ENCODE data around the gene SGMS2. TPM values are rescaled to one million over a fixed set of nuclear protein-coding genes. Genes with fewer than 3 reads are reported as not detected.
A peak's percentile ranks its signal among the peaks of the same experiment; 100 is the strongest.

Gene SGMS2
- total and polyA plus RNA-seq, 2 donors from 2014 or later: 5.3 to 67.7 TPM

- DNase-seq: no peak
- intact Hi-C loops (cut with DNase I): no loop called here
Measured at GRCh38 chr4:107823870-107824349, 822 bp upstream of the SGMS2 start.

GRCh38 chr4:107825072-107825824 is 516 bp downstream of the SGMS2 start:
- H3K27me3 ChIP-seq (ENCODE audit: control insufficient read depth, insufficient read depth, low read length): no peaks in the 10 kb centered on the region
- peaks cover 0 to 5% (median 4%) of the 10 kb centered on the region in 3 donors for H3K4me1 ChIP-seq (ENCODE audit: control insufficient read depth in 2 of 3, insufficient read depth in 2 of 3, low read depth in 1 of 3, low read length in 3 of 3)
- peak overlapping the region; percentile 59 to 64 (median 63) for H3K9ac ChIP-seq (ENCODE audit: low read length in 3 of 3)
- FAIRE-seq: no peak
- peak; percentile 39 to 87 (median 74) for DNase-seq
- no peaks in the 10 kb centered on the region for H3K9me3 ChIP-seq (ENCODE audit: control insufficient read depth in 2 of 3, insufficient read depth in 1 of 3, low read length in 3 of 3)
- TF ChIP-seq CTCF (IDR thresholded peaks at IDR 0.05; ENCODE audit: borderline replicate concordance, extremely low read depth, insufficient read depth): no peak
- peak overlapping the region; percentile 61 to 89 (median 69) for H3K4me3 ChIP-seq (ENCODE audit: low read length in 3 of 3)
- no peaks in the 10 kb centered on the region for H3K36me3 ChIP-seq (ENCODE audit: control insufficient read depth in 2 of 3, insufficient read depth in 3 of 3, low read length in 3 of 3)
- intact Hi-C loops (cut with DNase I): no loop called here
- peak overlapping the region; percentile 88 to 92 for H3K27ac ChIP-seq (ENCODE audit: low read depth in 2 of 2, low read length in 2 of 2)

More at GRCh38 chr4:107823870-107824349, 822 bp upstream of the SGMS2 start:
- peak overlapping the region; percentile 88 to 92 for H3K27ac ChIP-seq (ENCODE audit: low read depth in 2 of 2, low read length in 2 of 2)
- H3K27me3 ChIP-seq (ENCODE audit: control insufficient read depth, insufficient read depth, low read length): no peaks in the 10 kb centered on the region
- H3K4me1 ChIP-seq (ENCODE audit: control insufficient read depth in 2 of 3, insufficient read depth in 2 of 3, low read depth in 1 of 3, low read length in 3 of 3): peaks cover 0 to 5% (median 4%) of the 10 kb centered on the region in 3 donors
- peak overlapping the region; percentile 48 to 77 (median 61) for H3K4me3 ChIP-seq (ENCODE audit: low read length in 3 of 3)
- H3K9ac ChIP-seq (ENCODE audit: low read length in 3 of 3): peak overlapping the region; percentile 16 to 74 (median 72)
- no peaks in the 10 kb centered on the region for H3K36me3 ChIP-seq (ENCODE audit: control insufficient read depth in 2 of 3, insufficient read depth in 3 of 3, low read length in 3 of 3)
- TF ChIP-seq CTCF (IDR thresholded peaks at IDR 0.05; ENCODE audit: borderline replicate concordance, extremely low read depth, insufficient read depth): no peak
- no peak for FAIRE-seq
- H3K9me3 ChIP-seq (ENCODE audit: control insufficient read depth in 2 of 3, insufficient read depth in 1 of 3, low read length in 3 of 3): no peaks in the 10 kb centered on the region

GRCh38 chr4:107826421-107826980 is 1.8 kb downstream of the SGMS2 start:
- TF ChIP-seq CTCF (IDR thresholded peaks at IDR 0.05; ENCODE audit: borderline replicate concordance, extremely low read depth, insufficient read depth): no peak
- H3K4me3 ChIP-seq (ENCODE audit: low read length in 3 of 3): peak overlapping the region; percentile 45 to 89 (median 61)
- H3K9ac ChIP-seq (ENCODE audit: low read length in 3 of 3): peak overlapping the region in 2 of 3 donors; percentile 27 to 59
- no peaks in the 10 kb centered on the region for H3K9me3 ChIP-seq (ENCODE audit: control insufficient read depth in 2 of 3, insufficient read depth in 1 of 3, low read length in 3 of 3)
- intact Hi-C loops (cut with DNase I): no loop called here
- no peaks in the 10 kb centered on the region for H3K27me3 ChIP-seq (ENCODE audit: control insufficient read depth, insufficient read depth, low read length)
- H3K4me1 ChIP-seq (ENCODE audit: control insufficient read depth in 2 of 3, insufficient read depth in 2 of 3, low read depth in 1 of 3, low read length in 3 of 3): peaks cover 0 to 12% (median 7%) of the 10 kb centered on the region in 3 donors
- peak in 2 of 5 donors; percentile 38 to 56 for DNase-seq
- FAIRE-seq: peak; percentile 60
- peak overlapping the region; percentile 88 to 92 for H3K27ac ChIP-seq (ENCODE audit: low read depth in 2 of 2, low read length in 2 of 2)
- no peaks in the 10 kb centered on the region for H3K36me3 ChIP-seq (ENCODE audit: control insufficient read depth in 2 of 3, insufficient read depth in 3 of 3, low read length in 3 of 3)
